ENCODE results near the gene PRODH2.

Gene PRODH2

GRCh38 chr19:35787227-35787799, 25.3 kb downstream of the PRODH2 start:
- ATAC-seq (replicated peaks) = no peak
- H3K9me3 Mint-ChIP-seq = no peaks in the 10 kb centered on the region

GRCh38 chr19:35786299-35787160, 26.1 kb downstream of the PRODH2 start:
- Mint-ChIP-seq H3K27me3 (peaks cover 0 to 2% of the 10 kb centered on the region in 2 donors), H3K9me3 (no peaks in the 10 kb centered on the region), H3K4me1 (ENCODE audit: low read depth in 2 of 2) (no peaks in the 10 kb centered on the region), H3K4me3 (no peak overlapping the region), H3K27ac (no peak overlapping the region), H3K36me3 (ENCODE audit: insufficient read depth) (no peaks in the 10 kb centered on the region)
- DNase-seq (no peak), ATAC-seq (replicated peaks) (no peak)

More at GRCh38 chr19:35787227-35787799, 25.3 kb downstream of the PRODH2 start:
- H3K4me3 Mint-ChIP-seq = no peak overlapping the region
- H3K4me1 Mint-ChIP-seq (ENCODE audit: low read depth in 2 of 2) = no peaks in the 10 kb centered on the region
- DNase-seq = no peak
- peaks cover 0 to 9% of the 10 kb centered on the region in 2 donors for H3K27me3 Mint-ChIP-seq
- H3K36me3 Mint-ChIP-seq (ENCODE audit: insufficient read depth) = no peaks in the 10 kb centered on the region
- H3K27ac Mint-ChIP-seq = no peak overlapping the region

- Mint-ChIP-seq H3K27me3 (no peaks in the 10 kb centered on the region), H3K4me3 (no peak overlapping the region), H3K4me1 (ENCODE audit: low read depth in 2 of 2) (no peaks in the 10 kb centered on the region), H3K27ac (no peak overlapping the region), H3K9me3 (no peaks in the 10 kb centered on the region), H3K36me3 (ENCODE audit: insufficient read depth) (peaks cover 2% of the 10 kb centered on the region)
- DNase-seq (no peak), ATAC-seq (replicated peaks) (no peak)
Measured at GRCh38 chr19:35785339-35785627, 27.4 kb downstream of the PRODH2 start.

GRCh38 chr19:35784503-35785338, 27.9 kb downstream of the PRODH2 start:
- Mint-ChIP-seq H3K4me3 (no peak overlapping the region), H3K4me1 (ENCODE audit: low read depth in 2 of 2) (no peaks in the 10 kb centered on the region), H3K27ac (no peak overlapping the region), H3K27me3 (no peaks in the 10 kb centered on the region), H3K36me3 (ENCODE audit: insufficient read depth) (peaks cover 3% of the 10 kb centered on the region), H3K9me3 (no peaks in the 10 kb centered on the region)
- ATAC-seq (replicated peaks) (no peak), DNase-seq (no peak)

- H3K4me1 Mint-ChIP-seq (ENCODE audit: low read depth in 2 of 2) = no peaks in the 10 kb centered on the region
- no peaks in the 10 kb centered on the region for H3K9me3 Mint-ChIP-seq
- H3K4me3 Mint-ChIP-seq = no peak overlapping the region
- H3K27ac Mint-ChIP-seq = peak overlapping the region in 1 of 2 donors; percentile 14
- peaks cover 6% of the 10 kb centered on the region for H3K36me3 Mint-ChIP-seq (ENCODE audit: insufficient read depth)
- ATAC-seq (replicated peaks) (no peak), DNase-seq (no peak)
- H3K27me3 Mint-ChIP-seq = no peaks in the 10 kb centered on the region
Measured at GRCh38 chr19:35783469-35784434, 28.9 kb downstream of the PRODH2 start.

GRCh38 chr19:35782589-35782988, 30.1 kb downstream of the PRODH2 start:
- Mint-ChIP-seq H3K4me3 (no peak overlapping the region), H3K9me3 (no peaks in the 10 kb centered on the region), H3K27me3 (no peaks in the 10 kb centered on the region), H3K36me3 (ENCODE audit: insufficient read depth) (peaks cover 6% of the 10 kb centered on the region), H3K4me1 (ENCODE audit: low read depth in 2 of 2) (no peaks in the 10 kb centered on the region), H3K27ac (peak overlapping the region; percentile 14 to 15)
- DNase-seq (no peak), ATAC-seq (replicated peaks) (no peak)

GRCh38 chr19:35781650-35782049, 31.0 kb downstream of the PRODH2 start:
- ATAC-seq (replicated peaks) = no peak
- Mint-ChIP-seq H3K9me3 (no peaks in the 10 kb centered on the region), H3K27ac (no peak overlapping the region), H3K36me3 (ENCODE audit: insufficient read depth) (peaks cover 6% of the 10 kb centered on the region), H3K27me3 (no peaks in the 10 kb centered on the region), H3K4me3 (no peak overlapping the region), H3K4me1 (ENCODE audit: low read depth in 2 of 2) (peaks cover 3 to 4% of the 10 kb centered on the region in 2 donors)
- no peak for DNase-seq

- H3K4me3 Mint-ChIP-seq = no peak overlapping the region
- DNase-seq = no peak
- H3K4me1 Mint-ChIP-seq (ENCODE audit: low read depth in 2 of 2) = peaks cover 8 to 11% of the 10 kb centered on the region in 2 donors
- H3K27ac Mint-ChIP-seq = no peak overlapping the region
- H3K9me3 Mint-ChIP-seq = no peaks in the 10 kb centered on the region
- ATAC-seq (replicated peaks) = no peak
- no peaks in the 10 kb centered on the region for H3K27me3 Mint-ChIP-seq
- H3K36me3 Mint-ChIP-seq (ENCODE audit: insufficient read depth) = peaks cover 6% of the 10 kb centered on the region
Measured at GRCh38 chr19:35780717-35781116, 31.9 kb downstream of the PRODH2 start.

- peaks cover 6% of the 10 kb centered on the region for H3K36me3 Mint-ChIP-seq (ENCODE audit: insufficient read depth)
- no peak overlapping the region for H3K4me3 Mint-ChIP-seq
- H3K9me3 Mint-ChIP-seq = no peaks in the 10 kb centered on the region
- ATAC-seq (replicated peaks) = no peak
- H3K27ac Mint-ChIP-seq = no peak overlapping the region
- DNase-seq = no peak
- H3K27me3 Mint-ChIP-seq = no peaks in the 10 kb centered on the region
- H3K4me1 Mint-ChIP-seq (ENCODE audit: low read depth in 2 of 2) = peaks cover 10 to 11% of the 10 kb centered on the region in 2 donors
Measured at GRCh38 chr19:35780058-35780457, 32.6 kb downstream of the PRODH2 start.

GRCh38 chr19:35779033-35779432, 33.6 kb downstream of the PRODH2 start:
- peaks cover 6% of the 10 kb centered on the region for H3K36me3 Mint-ChIP-seq (ENCODE audit: insufficient read depth)
- peaks cover 18% of the 10 kb centered on the region in 2 donors for H3K4me1 Mint-ChIP-seq (ENCODE audit: low read depth in 2 of 2)
- H3K4me3 Mint-ChIP-seq = no peak overlapping the region
- no peaks in the 10 kb centered on the region for H3K9me3 Mint-ChIP-seq
- H3K27me3 Mint-ChIP-seq = no peaks in the 10 kb centered on the region
- H3K27ac Mint-ChIP-seq = no peak overlapping the region
- DNase-seq (no peak), ATAC-seq (replicated peaks) (no peak)

GRCh38 chr19:35777961-35778360, 34.7 kb downstream of the PRODH2 start:
- ATAC-seq (replicated peaks) (no peak), DNase-seq (no peak)
- Mint-ChIP-seq H3K4me3 (no peak overlapping the region), H3K27ac (no peak overlapping the region), H3K4me1 (ENCODE audit: low read depth in 2 of 2) (peaks cover 18% of the 10 kb centered on the region in 2 donors), H3K9me3 (no peaks in the 10 kb centered on the region), H3K36me3 (ENCODE audit: insufficient read depth) (peaks cover 6% of the 10 kb centered on the region), H3K27me3 (no peaks in the 10 kb centered on the region)

GRCh38 chr19:35777086-35777841, 35.4 kb downstream of the PRODH2 start:
- H3K4me1 Mint-ChIP-seq (ENCODE audit: low read depth in 2 of 2) = peaks cover 18% of the 10 kb centered on the region in 2 donors
- no peaks in the 10 kb centered on the region for H3K9me3 Mint-ChIP-seq
- no peaks in the 10 kb centered on the region for H3K27me3 Mint-ChIP-seq
- H3K27ac Mint-ChIP-seq = no peak overlapping the region
- no peak for ATAC-seq (replicated peaks)
- DNase-seq = no peak
- H3K36me3 Mint-ChIP-seq (ENCODE audit: insufficient read depth) = peaks cover 6% of the 10 kb centered on the region
- peak overlapping the region; percentile 36 to 86 for H3K4me3 Mint-ChIP-seq

Measured in effector memory CD8-positive, alpha-beta T cell (primary cell).